Measurements from ENCODE around the gene N4BP2L2. TPM values are rescaled to one million over a fixed set of nuclear protein-coding genes. Genes with fewer than 3 reads are reported as not detected.

The N4BP2L2 gene
- total RNA-seq, 1 donor: 183 TPM

- Histone ChIP-seq H3K27ac (ENCODE audit: low read depth, low read length) (no peak overlapping the region), H2AFZ (ENCODE audit: low read length) (peak overlapping the region; percentile 84)
- no peak for DNase-seq (ENCODE audit: insufficient read length, low spot score, missing footprints)
These were observed 112.2 kb downstream of the N4BP2L2 start for GRCh38 chr13:32426191-32426989.

DNA sequence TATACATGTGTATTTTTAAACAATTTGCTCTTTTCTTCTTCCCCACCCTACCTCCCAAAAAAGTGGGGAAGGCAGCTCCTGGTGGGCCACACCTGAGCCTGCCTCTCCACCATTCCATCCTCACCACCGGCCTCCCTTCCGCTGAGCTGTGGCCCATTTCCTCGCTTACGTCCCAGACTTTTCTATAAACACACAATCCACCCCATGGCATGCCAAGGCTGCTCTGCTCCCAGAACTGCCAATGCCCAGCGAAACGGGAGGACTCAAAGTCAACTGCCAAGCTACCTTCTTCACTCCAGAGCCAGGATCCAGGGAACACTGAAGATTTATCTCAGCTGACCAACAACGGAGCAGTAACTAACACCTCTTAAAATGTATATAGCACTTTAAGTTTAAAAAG, 113.4 kb downstream of the N4BP2L2 start:
- H3K9me3 ChIP-seq (ENCODE audit: low read depth, low read length): no peaks in the 10 kb centered on the region

More at GRCh38 chr13:32426191-32426989, 112.2 kb downstream of the N4BP2L2 start:
- no peaks in the 10 kb centered on the region for H3K9me3 ChIP-seq (ENCODE audit: low read depth, low read length)
- H3K4me2 ChIP-seq (ENCODE audit: insufficient read depth, low read length): peak overlapping the region; percentile 96
- H3K36me3 ChIP-seq (ENCODE audit: insufficient read depth, low read length): no peaks in the 10 kb centered on the region
- H4K20me1 ChIP-seq (ENCODE audit: insufficient read depth, low read length): no peaks in the 10 kb centered on the region
- TF ChIP-seq, protein P1, sequence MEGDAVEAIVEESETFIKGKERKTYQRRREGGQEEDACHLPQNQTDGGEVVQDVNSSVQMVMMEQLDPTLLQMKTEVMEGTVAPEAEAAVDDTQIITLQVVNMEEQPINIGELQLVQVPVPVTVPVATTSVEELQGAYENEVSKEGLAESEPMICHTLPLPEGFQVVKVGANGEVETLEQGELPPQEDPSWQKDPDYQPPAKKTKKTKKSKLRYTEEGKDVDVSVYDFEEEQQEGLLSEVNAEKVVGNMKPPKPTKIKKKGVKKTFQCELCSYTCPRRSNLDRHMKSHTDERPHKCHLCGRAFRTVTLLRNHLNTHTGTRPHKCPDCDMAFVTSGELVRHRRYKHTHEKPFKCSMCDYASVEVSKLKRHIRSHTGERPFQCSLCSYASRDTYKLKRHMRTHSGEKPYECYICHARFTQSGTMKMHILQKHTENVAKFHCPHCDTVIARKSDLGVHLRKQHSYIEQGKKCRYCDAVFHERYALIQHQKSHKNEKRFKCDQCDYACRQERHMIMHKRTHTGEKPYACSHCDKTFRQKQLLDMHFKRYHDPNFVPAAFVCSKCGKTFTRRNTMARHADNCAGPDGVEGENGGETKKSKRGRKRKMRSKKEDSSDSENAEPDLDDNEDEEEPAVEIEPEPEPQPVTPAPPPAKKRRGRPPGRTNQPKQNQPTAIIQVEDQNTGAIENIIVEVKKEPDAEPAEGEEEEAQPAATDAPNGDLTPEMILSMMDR (IDR thresholded peaks at IDR 0.05; ENCODE audit: extremely low read depth, low read depth, low read length): no peak
- H3K27me3 ChIP-seq (ENCODE audit: insufficient read depth, low read length): no peaks in the 10 kb centered on the region
- H3K4me3 ChIP-seq (ENCODE audit: insufficient read depth, low read length): peak overlapping the region; percentile 85
- peaks cover 6% of the 10 kb centered on the region for H3K79me2 ChIP-seq (ENCODE audit: insufficient read depth, low read length)
- H3K4me1 ChIP-seq (ENCODE audit: insufficient read depth, low read length): peaks cover 19% of the 10 kb centered on the region

GRCh38 chr13:32423592-32423991, 115.0 kb downstream of the N4BP2L2 start:
- Histone ChIP-seq H3K79me2 (ENCODE audit: insufficient read depth, low read length) (peaks cover 6% of the 10 kb centered on the region), H2AFZ (ENCODE audit: low read length) (no peak overlapping the region), H3K4me2 (ENCODE audit: insufficient read depth, low read length) (no peak overlapping the region), H4K20me1 (ENCODE audit: insufficient read depth, low read length) (no peaks in the 10 kb centered on the region), H3K27ac (ENCODE audit: low read depth, low read length) (no peak overlapping the region), H3K4me1 (ENCODE audit: insufficient read depth, low read length) (peaks cover 16% of the 10 kb centered on the region), H3K27me3 (ENCODE audit: insufficient read depth, low read length) (no peaks in the 10 kb centered on the region), H3K36me3 (ENCODE audit: insufficient read depth, low read length) (no peaks in the 10 kb centered on the region), H3K4me3 (ENCODE audit: insufficient read depth, low read length) (no peak overlapping the region), H3K9me3 (ENCODE audit: low read depth, low read length) (peaks cover 2% of the 10 kb centered on the region)
- no peak for DNase-seq (ENCODE audit: insufficient read length, low spot score, missing footprints)
- TF ChIP-seq, protein P1 (IDR thresholded peaks at IDR 0.05; ENCODE audit: extremely low read depth, low read depth, low read length): no peak

More for the DNA sequence above, 113.4 kb downstream of the N4BP2L2 start:
- no peak overlapping the region for H3K27ac ChIP-seq (ENCODE audit: low read depth, low read length)
- no peak overlapping the region for H2AFZ ChIP-seq (ENCODE audit: low read length)
- H3K79me2 ChIP-seq (ENCODE audit: insufficient read depth, low read length): peaks cover 6% of the 10 kb centered on the region
- DNase-seq (ENCODE audit: insufficient read length, low spot score, missing footprints): no peak
- H3K4me2 ChIP-seq (ENCODE audit: insufficient read depth, low read length): no peak overlapping the region
- no peaks in the 10 kb centered on the region for H3K27me3 ChIP-seq (ENCODE audit: insufficient read depth, low read length)
- TF ChIP-seq, protein P1 (IDR thresholded peaks at IDR 0.05; ENCODE audit: extremely low read depth, low read depth, low read length): no peak
- H3K36me3 ChIP-seq (ENCODE audit: insufficient read depth, low read length): no peaks in the 10 kb centered on the region
- H3K4me3 ChIP-seq (ENCODE audit: insufficient read depth, low read length): no peak overlapping the region
- H4K20me1 ChIP-seq (ENCODE audit: insufficient read depth, low read length): no peaks in the 10 kb centered on the region
- H3K4me1 ChIP-seq (ENCODE audit: insufficient read depth, low read length): peaks cover 19% of the 10 kb centered on the region

DNA sequence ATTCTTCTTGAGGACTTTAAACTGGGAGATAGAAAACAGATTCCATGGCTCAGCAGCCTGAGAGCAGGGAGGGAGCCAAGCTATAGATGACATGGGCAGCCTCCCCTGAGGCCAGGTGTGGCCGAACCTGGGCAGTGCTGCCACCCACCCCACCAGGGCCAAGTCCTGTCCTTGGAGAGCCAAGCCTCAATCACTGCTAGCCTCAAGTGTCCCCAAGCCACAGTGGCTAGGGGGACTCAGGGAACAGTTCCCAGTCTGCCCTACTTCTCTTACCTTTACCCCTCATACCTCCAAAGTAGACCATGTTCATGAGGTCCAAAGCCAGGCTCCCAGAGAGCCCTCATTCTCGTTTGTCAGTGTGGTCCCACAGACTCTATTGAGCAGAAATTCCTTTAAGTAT, 118.7 kb downstream of the N4BP2L2 start:
- H3K79me2 ChIP-seq (ENCODE audit: insufficient read depth, low read length): no peaks in the 10 kb centered on the region
- H2AFZ ChIP-seq (ENCODE audit: low read length): no peak overlapping the region
- no peak for DNase-seq (ENCODE audit: insufficient read length, low spot score, missing footprints)
- H4K20me1 ChIP-seq (ENCODE audit: insufficient read depth, low read length): no peaks in the 10 kb centered on the region
- peaks cover 2% of the 10 kb centered on the region for H3K9me3 ChIP-seq (ENCODE audit: low read depth, low read length)
- no peaks in the 10 kb centered on the region for H3K27me3 ChIP-seq (ENCODE audit: insufficient read depth, low read length)
- H3K27ac ChIP-seq (ENCODE audit: low read depth, low read length): no peak overlapping the region
- no peaks in the 10 kb centered on the region for H3K4me1 ChIP-seq (ENCODE audit: insufficient read depth, low read length)
- TF ChIP-seq, protein P1 (IDR thresholded peaks at IDR 0.05; ENCODE audit: extremely low read depth, low read depth, low read length): no peak
- H3K4me2 ChIP-seq (ENCODE audit: insufficient read depth, low read length): no peak overlapping the region
- H3K36me3 ChIP-seq (ENCODE audit: insufficient read depth, low read length): no peaks in the 10 kb centered on the region
- no peak overlapping the region for H3K4me3 ChIP-seq (ENCODE audit: insufficient read depth, low read length)
